Skeletal muscle satellite cell (primary cell): ENCODE results near the gene ZNF791.

Experiments
- H3K27me3 ChIP-seq: 2 replicates; pipeline ENCODE4 v1.7.0; 2013; ENCODE audit warnings: low read length; ENCODE audit not compliant: control insufficient read depth, insufficient read depth
- H3K36me3 ChIP-seq: 2 replicates; pipeline ENCODE4 v1.7.0; 2013; ENCODE audit warnings: mild to moderate bottlenecking, control low read depth, low read length; ENCODE audit not compliant: insufficient read depth
- H3K4me1 ChIP-seq: 2 replicates; pipeline ENCODE4 v1.7.0; 2013; ENCODE audit warnings: low read length; ENCODE audit not compliant: control insufficient read depth, insufficient read depth
- H3K4me2 ChIP-seq: 2 replicates; pipeline ENCODE4 v1.7.0; 2013; ENCODE audit warnings: mild to moderate bottlenecking, low read length
- H3K4me3 ChIP-seq: 2 replicates; pipeline ENCODE4 v1.7.0; 2013; ENCODE audit warnings: low read length
- H3K9ac ChIP-seq: 2 replicates; pipeline ENCODE4 v1.7.0; 2013; ENCODE audit warnings: mild to moderate bottlenecking, low read depth, low read length, moderate library complexity
- H3K9me3 ChIP-seq: replicated peaks from 2 replicates; pipeline ENCODE4 v1.7.0; 2013; ENCODE audit warnings: mild to moderate bottlenecking, control low read depth, low read length

ZNF791 gene

DNA sequence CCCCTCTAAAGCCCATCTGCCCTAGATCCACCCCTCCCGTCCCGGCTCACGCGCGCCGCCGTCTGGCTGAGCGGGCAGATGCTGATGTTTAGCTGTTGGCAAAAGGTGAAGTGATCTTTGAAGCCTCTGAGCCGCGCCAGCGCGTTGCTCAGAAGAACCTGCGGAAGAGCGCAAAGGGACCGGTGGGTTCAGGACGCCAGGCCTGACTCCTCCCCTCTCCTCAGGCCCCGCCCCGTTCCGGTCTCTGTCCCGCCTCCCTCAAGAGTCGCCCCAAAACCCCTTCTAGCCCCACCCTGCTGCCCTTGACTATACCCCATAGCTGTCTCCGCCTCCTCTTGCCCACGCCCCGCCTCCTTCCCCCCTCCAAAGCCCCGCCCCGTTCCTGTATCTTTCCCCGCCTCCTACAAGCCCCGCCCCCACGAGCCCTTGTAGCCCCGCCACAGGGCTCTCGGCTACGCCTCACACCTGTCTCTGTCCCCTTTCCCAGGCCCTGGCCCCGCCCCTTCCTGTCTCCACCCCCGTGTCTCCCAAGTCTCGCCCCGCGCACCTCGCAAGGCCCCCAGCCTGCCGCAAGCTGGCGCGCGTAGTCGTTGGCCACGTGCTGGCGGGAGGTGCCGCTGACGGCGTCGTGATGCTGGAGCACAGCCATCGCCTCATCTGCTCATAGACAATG is 46.3 kb downstream of the ZNF791 start:
- no peaks in the 10 kb centered on the region for H3K4me1 ChIP-seq
- no peaks in the 10 kb centered on the region for H3K9me3 ChIP-seq
- no peak overlapping the region for H3K4me2 ChIP-seq
- no peak overlapping the region for H3K4me3 ChIP-seq
- no peak overlapping the region for H3K9ac ChIP-seq
- H3K27me3 ChIP-seq: no peaks in the 10 kb centered on the region
- H3K36me3 ChIP-seq: peaks cover 35% of the 10 kb centered on the region

DNA sequence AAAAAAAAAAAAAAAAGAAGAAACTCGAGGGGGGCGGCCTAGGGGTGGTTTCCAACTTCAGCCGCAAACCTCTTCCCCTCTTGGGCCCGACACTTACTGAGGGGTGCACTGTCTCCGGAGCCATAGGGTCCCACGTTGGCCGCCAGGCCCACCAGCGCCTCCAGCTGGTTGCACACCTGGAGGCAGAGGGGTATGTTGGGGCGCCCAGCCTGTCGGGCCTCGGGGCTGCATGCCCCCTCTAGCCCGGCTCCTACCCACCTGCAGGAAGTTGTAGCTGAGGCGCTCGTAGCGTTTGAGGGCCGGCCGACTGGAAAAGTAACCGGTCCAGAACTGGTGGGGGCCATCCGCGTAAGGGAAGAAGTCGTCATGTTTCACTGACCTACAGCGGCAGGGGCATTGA is 47.2 kb downstream of the ZNF791 start:
- no peaks in the 10 kb centered on the region for H3K27me3 ChIP-seq
- H3K9ac ChIP-seq: no peak overlapping the region
- no peak overlapping the region for H3K4me3 ChIP-seq
- peaks cover 35% of the 10 kb centered on the region for H3K36me3 ChIP-seq
- H3K9me3 ChIP-seq: no peaks in the 10 kb centered on the region
- no peak overlapping the region for H3K4me2 ChIP-seq
- H3K4me1 ChIP-seq: no peaks in the 10 kb centered on the region

DNA sequence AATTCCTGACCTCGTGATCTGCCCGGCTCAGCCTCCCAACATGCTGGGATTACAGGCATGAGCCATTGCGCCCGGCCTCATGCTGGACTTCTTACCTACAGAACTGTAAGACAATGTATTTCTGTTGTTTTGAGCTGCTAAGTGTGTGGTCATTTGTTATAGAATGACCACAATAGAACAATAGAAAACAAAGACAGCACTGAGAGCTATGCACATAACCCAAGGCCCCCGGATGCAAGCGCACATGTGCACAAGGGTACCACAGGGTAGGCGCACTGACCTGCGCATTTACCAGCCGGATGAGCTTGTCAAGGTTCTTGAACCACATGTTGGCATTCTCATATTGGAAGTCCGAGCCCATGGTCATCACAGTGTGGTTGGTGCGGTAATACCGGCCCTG is 50.3 kb downstream of the ZNF791 start:
- Histone ChIP-seq H3K4me3 (no peak overlapping the region), H3K9me3 (no peaks in the 10 kb centered on the region), H3K36me3 (peaks cover 22% of the 10 kb centered on the region)

DNA sequence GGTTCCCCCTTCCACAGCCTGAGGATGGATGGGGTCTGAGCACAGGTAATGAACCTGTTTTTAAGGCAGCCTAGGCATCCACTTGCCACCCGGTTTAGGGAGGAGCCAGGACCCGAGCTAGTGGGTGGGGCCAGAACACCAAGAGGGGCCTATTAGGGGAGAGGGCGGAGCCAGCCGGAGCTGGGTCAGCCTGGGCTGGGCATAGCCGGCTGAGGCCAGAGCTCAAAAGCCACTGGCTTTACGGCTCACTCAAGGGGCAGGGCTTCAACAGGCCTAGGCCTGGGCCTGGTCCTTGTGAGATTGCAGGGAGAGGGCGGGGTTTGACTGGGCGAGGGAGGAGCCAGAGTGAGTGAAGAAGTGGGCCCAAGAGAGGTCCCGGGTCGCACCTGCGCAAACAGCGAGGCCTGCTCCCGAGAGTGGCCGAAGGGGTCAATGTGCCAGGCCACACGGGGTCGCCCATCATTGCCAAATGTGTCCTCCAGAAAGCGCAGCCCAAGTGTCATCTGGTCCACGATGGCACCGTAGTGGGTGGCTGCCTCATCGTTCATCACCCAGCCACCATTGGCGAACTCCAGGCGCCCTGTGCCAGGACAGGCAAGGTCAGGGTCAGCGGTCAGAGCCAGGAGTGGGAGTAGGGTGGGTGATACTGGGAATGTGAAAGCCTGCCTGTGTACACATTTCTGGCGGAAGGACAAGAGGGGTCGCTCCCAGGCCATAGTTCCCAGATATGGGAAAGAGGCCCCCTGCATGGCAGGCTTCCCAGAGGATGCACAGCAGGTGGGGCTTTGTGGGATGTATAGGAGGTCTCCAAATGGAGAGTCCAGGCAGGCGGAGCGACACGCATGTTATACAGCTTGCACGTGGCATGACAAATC is 53.9 kb downstream of the ZNF791 start:
- peaks cover 15% of the 10 kb centered on the region for H3K36me3 ChIP-seq
- peaks cover 11% of the 10 kb centered on the region for H3K4me1 ChIP-seq

More for the DNA sequence above, 50.3 kb downstream of the ZNF791 start:
- no peak overlapping the region for H3K4me2 ChIP-seq
- H3K27me3 ChIP-seq: no peaks in the 10 kb centered on the region
- no peak overlapping the region for H3K9ac ChIP-seq
- H3K4me1 ChIP-seq: no peaks in the 10 kb centered on the region

DNA sequence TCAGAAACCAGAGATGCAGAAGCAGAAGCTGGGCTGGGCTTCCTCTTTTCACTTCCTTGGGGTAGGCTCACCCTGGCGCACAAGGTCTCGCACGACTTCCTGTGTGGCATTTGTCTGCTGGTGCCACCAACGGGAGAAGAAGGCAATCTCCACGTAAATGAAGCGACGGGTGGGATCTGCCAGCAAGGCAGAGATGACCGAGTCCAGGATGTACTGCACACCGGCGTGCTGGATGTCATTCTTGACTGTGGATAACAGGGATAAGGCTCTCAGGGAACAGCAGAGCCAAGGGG is 54.5 kb downstream of the ZNF791 start:
- H3K4me1 ChIP-seq: peaks cover 13% of the 10 kb centered on the region
- H3K27me3 ChIP-seq: no peaks in the 10 kb centered on the region
- no peaks in the 10 kb centered on the region for H3K9me3 ChIP-seq
- peaks cover 13% of the 10 kb centered on the region for H3K36me3 ChIP-seq
- no peak overlapping the region for H3K4me3 ChIP-seq
- peak overlapping the region; percentile 95 for H3K4me2 ChIP-seq
- H3K9ac ChIP-seq: no peak overlapping the region

More for the DNA sequence above, 53.9 kb downstream of the ZNF791 start:
- no peak overlapping the region for H3K9ac ChIP-seq
- no peak overlapping the region for H3K4me2 ChIP-seq
- no peaks in the 10 kb centered on the region for H3K9me3 ChIP-seq
- no peaks in the 10 kb centered on the region for H3K27me3 ChIP-seq
- H3K4me3 ChIP-seq: no peak overlapping the region

DNA sequence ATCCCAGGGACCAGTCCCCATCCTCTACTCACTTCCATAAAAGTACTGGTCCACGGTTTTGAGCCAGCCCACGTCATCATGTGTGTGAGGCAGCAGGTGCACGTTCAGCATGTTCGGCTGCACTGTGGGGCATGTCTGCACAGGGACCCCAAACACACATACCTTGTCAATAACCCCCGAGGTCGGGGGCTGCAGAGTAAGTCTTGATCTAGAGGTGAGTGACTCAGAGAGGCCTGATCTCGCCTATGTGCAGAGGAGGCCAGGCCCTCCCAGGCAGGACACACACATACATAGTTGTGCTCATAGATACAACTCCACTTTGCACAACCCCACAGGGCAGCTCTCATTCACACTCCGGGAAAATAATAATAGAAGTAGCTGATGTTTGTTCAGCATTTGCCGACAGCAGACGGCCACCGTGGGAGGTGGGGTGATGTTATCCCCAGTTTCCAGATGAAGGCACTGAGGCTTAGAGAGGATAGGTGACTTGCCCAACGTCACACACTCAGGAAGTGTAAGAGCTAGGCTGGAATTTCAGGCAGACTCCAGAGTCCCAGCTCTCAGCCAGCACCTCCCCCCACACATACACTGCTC is 55.0 kb downstream of the ZNF791 start:
- H3K4me1 ChIP-seq: peaks cover 17% of the 10 kb centered on the region
- H3K36me3 ChIP-seq: peaks cover 13% of the 10 kb centered on the region
- peak overlapping the region; percentile 95 for H3K4me2 ChIP-seq
- no peaks in the 10 kb centered on the region for H3K9me3 ChIP-seq
- no peaks in the 10 kb centered on the region for H3K27me3 ChIP-seq
- H3K4me3 ChIP-seq: peak overlapping the region; percentile 85
- H3K9ac ChIP-seq: peak overlapping the region; percentile 89

DNA sequence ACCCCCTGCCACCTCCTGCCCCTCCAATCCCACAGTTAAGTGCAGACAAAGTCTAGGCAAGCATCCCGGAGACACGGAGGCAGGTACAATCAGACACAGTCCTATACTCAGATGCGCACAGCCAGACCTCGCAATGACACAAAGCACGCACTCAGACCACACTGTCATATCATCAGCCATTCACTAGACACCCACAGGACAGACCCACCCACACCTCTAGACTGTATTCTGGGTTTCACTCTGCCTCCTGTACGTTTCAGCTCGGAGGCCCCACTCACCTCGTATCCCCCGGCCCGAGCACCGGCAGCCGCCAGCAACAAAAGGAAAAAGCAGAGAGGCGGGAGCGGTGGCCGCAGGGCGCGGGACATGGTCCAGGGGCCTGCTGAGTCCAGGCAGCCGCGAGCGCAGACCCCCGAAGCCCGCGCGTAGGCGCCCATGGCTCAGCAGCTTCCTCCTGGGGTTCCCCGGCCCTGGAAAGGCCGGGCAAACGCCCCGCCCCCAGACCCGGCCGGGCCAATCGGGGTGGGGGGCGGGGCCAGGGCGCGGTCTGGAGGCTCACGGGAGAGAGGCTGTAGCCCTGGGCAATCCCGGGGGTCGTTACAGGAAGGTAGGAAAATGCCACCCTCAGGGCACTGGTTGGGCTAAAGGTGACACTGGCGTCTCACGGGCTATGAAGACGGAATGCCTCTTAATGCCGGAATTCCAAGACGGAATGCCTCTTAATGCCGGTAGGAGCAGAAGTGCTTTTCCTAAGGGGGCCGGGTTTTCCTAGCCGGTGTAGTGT is 55.7 kb downstream of the ZNF791 start, which contains the start of the genes MAN2B1 and WDR83:
Gene MAN2B1 (minus strand): TSS at position 478 of the 784 bp plus-strand sequence. CDS start 41 bp downstream, at position 437.
Gene WDR83 (plus strand): TSS at position 543 of the 784 bp plus-strand sequence. CDS start 2,984 bp downstream, outside the sequence.
- H3K4me3 ChIP-seq: peak within 1 kb of the TSS; percentile 85
- no peaks in the 10 kb centered on the region for H3K9me3 ChIP-seq
- H3K36me3 ChIP-seq: peaks cover 6% of the 10 kb centered on the region
- H3K4me2 ChIP-seq: peak within 1 kb of the TSS; percentile 95
- peaks cover 17% of the 10 kb centered on the region for H3K4me1 ChIP-seq
- H3K9ac ChIP-seq: peak within 1 kb of the TSS; percentile 89
- H3K27me3 ChIP-seq: no peaks in the 10 kb centered on the region

DNA sequence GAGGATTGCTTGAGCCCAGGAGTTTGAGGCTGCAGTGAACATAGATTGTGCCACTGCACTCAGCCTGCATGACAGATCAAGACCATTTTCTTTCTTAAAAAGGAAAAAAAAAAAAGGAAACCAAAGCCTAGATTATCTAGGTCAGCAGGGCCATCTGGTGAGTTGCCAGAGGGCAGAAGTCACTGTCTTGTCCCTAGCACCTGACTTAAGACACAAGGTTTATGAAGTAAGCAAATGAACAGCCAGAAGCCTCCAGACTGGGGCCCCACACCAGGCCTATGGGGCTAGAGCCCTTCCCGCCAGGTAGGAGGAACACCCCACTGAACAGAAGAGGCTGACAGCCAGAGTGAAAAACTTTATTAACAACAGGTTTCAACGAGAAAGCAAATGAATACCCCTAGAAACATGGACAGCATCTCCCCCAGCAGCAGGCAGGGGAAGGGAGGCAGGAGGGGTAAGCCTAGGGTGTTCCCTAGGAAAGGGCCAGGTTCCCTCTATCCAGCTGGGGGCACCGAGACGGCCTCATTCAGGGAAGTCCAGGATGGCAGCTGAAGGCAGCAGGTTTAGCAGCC is 57.1 kb downstream of the ZNF791 start:
- Histone ChIP-seq H3K27me3 (no peaks in the 10 kb centered on the region), H3K4me2 (peak overlapping the region; percentile 95), H3K4me3 (peak overlapping the region; percentile 87), H3K4me1 (peaks cover 17% of the 10 kb centered on the region), H3K36me3 (peaks cover 5% of the 10 kb centered on the region), H3K9me3 (no peaks in the 10 kb centered on the region), H3K9ac (peak overlapping the region; percentile 94)

DNA sequence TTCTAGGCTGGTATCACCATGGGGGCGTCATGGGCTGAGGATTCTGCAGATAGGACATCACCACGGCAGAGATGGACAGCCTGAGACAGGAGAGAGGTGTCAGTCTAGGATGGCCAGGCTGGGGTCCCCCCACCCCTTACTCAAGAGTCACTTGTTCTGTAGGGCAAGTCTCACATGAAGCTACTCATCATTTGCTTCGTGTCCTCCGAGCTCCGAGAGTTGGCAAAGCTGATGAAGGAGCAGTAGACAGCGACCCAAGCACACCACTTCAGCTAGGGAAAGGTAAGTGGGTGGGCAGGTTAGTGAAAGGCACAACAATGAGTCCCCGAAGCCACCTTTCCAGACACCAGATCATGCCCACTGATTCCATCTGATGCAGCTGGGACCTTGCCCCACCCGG is 57.6 kb downstream of the ZNF791 start:
- Histone ChIP-seq H3K4me1 (peaks cover 17% of the 10 kb centered on the region), H3K4me2 (peak overlapping the region; percentile 95), H3K9ac (peak overlapping the region; percentile 94), H3K36me3 (peaks cover 8% of the 10 kb centered on the region), H3K9me3 (no peaks in the 10 kb centered on the region), H3K27me3 (no peaks in the 10 kb centered on the region), H3K4me3 (peak overlapping the region; percentile 87)

DNA sequence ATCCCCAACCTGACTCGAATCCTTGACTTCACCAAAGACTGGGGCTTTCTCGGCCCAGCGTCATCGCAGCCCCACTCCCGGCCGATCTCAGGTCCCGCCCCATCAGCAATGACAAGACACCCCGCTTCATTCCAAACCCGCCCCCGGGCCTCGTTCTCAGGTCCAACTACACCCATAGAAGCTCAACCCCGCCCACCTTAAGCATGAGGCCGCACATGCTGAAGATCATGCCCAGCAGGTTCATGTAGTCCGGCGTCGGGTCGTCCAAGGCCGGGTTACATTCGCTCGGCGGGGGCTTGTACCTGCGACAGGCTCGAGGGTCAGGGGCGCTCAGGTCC is 58.2 kb downstream of the ZNF791 start:
- Histone ChIP-seq H3K4me1 (peaks cover 17% of the 10 kb centered on the region), H3K4me2 (peak overlapping the region; percentile 95), H3K9ac (peak overlapping the region; percentile 94), H3K27me3 (no peaks in the 10 kb centered on the region), H3K36me3 (peaks cover 9% of the 10 kb centered on the region), H3K9me3 (no peaks in the 10 kb centered on the region), H3K4me3 (peak overlapping the region; percentile 87)
